ENCODE measurements around the gene PUDP.

DNA sequence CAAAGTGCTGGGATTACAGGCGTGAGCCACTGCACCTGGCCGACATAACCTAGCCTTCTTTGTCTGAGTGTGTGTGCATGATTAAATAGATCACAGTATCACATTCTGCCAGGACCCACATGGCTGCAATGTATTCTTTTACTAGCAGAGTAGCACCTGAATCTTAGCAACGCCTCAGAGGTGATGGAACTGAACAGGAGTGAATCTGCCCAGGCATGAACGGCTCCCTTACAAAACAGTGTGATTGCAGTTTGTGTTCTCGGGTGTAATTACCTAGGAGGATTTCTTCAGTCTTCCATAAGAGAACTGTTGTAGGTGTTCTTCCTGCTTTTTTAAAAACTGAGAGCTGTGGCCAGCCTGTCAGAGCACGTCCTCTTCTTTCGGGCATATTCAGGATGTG is 123.1 kb downstream of the PUDP start:
- TF ChIP-seq EZH2 (IDR thresholded peaks at IDR 0.05; ENCODE audit: insufficient read depth, poor library complexity, severe bottlenecking), result no peak
- TF ChIP-seq EZH2phosphoT487 (IDR thresholded peaks at IDR 0.05; ENCODE audit: insufficient read depth, low read depth), result no peak
